NCI-H1694 (cell line): ENCODE data around the gene ACSM6.
A peak's percentile ranks its signal among the peaks of the same experiment; 100 is the strongest.
"Not testable (repeated sequence)": the region's sequence is repeated elsewhere in the genome, so short reads cannot be mapped to it uniquely, and the experiment has no call there.

ENCODE experiments used
- DNase-seq: peaks from one replicate; lab custom pipeline; 2025; lab: John Stamatoyannopoulos, UW

The ACSM6 gene

DNA sequence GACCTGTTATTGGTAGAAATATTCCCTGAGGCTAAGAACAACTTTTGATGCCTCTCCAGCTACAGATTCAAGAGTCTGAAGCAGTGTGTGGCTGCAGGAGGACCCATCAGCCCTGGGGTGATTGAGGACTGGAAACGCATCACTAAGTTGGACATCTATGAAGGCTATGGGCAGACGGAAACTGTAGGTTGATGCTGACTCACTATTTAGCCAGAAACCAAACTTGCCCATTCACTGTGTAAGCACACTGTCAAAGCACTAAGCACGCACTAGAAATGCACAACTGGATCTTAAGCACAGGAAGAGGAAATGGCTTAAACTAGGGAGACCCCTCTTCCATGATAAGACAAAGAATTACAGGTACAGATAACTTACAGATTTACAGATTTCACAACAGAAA lies 20.8 kb downstream of the ACSM6 start:
- DNase-seq = no peak

DNA sequence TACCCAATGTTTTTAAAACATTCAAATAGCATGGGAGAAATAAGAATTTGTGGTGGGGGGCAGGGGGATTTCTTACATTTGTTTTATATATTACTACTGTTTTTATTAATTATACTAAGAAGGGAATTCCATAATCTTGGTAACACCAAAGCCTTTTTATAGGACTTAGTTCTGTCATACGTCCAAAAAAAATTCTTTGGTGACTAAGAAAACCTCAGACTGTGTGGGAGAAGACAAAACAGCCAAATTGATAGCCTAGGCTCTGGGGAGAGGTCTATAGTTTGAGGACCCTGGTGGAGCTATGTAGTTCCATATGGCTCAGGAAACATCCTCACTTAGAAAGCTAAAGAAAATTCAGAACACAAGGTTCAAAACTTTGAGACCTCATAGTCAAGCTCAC lies 23.4 kb downstream of the ACSM6 start:
- DNase-seq = no peak

DNA sequence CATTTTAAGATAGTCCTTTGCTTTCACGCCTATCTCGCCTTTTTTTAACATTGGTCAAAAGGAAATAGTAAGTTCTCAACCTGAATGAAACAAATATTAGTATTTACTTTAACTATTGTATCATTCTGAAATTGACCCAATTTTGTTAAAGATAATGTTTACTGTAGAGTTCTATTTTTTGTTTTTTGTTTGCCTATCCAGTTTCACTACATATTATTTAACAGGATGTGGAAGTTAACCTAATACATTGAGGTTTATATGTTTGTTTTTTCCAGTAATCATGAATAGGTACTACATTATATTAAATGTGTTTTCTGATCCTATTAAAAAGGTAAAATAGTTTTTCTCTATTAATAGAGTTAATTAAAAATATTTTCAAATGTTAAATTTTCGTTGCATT lies 26.5 kb downstream of the ACSM6 start:
- no peak for DNase-seq

DNA sequence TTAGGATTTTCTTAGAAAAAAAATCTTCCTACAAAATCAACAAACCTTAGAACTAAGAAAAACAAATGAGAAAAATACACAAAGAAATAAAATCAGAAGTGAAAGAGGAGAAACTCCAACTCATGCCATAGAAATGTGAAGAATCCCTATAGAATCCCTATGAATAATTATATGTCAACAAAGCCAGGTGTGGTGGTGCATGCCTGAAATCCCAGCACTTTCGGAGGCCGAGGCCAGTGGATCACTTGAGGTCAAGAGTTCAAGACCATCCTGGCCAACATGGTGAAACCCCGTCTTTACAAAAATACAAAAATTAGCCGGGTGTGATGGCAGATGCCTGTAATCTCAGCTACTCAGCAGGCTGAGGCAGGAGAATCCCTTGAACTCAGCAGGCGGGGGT lies 27.1 kb downstream of the ACSM6 start:
- no peak for DNase-seq

- DNase-seq = no peak
Measured at GRCh38 chr10:95225136-95225535, 31.1 kb downstream of the ACSM6 start.

DNA sequence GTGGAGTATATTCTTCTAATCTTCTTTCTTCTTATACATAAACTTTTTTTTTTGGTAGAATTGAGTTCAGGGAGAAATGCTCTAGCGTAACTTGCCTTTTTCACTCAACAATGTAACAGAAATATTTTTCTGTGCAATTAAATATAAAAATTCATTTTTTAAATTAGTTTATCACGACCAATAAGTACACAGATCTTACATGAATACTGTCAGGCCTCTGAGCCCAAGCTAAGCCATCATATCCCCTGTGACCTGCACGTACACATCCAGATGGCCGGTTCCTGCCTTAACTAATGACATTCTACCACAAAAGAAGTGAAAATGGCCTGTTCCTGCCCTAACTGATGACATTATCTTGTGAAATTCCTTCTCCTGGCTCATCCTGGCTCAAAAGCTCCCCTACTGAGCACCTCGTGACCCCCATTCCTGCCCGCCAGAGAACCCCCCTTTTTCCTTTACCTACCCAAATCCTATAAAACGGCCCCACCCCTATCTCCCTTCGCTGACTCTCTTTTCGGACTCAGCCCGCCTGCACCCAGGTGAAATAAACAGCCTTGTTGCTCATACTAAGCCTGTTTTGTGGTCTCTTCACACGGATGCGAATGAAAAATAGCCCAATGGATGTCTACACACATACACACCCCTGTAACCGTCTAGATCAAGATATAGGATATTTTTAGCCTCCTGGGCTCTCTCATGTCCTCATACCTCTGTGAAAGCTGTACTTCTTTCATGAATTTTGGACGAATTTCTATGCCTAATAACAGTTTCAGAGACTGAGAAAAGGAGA lies 35.1 kb downstream of the ACSM6 start:
- DNase-seq = not testable (repeated sequence)

GRCh38 chr10:95229724-95230627 lies 35.9 kb downstream of the ACSM6 start:
- DNase-seq = no peak

- not testable (repeated sequence) for DNase-seq
Measured at GRCh38 chr10:95230677-95231586, 36.9 kb downstream of the ACSM6 start.

- no peak for DNase-seq
Measured at GRCh38 chr10:95233377-95234034, 39.5 kb downstream of the ACSM6 start.

DNA sequence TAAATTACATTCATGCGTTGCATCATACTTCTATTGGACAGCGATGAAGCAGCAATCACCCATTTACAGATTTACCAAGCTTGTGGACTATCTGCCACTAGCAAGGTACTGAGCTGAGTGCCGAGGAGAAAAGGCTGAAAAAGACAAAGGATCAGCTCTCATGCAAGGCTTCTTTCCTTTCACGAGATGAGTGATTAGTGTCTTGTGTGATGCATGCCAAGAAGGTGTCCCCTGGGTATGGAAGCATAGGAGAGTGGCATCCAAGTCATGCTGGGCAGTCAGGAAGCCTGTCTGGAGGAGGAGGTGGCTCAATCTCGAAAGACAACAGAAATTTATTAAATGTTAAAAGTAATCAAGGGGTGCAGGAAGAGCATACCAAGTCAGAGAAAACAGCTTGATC lies 40.9 kb downstream of the ACSM6 start:
- no peak for DNase-seq

DNA sequence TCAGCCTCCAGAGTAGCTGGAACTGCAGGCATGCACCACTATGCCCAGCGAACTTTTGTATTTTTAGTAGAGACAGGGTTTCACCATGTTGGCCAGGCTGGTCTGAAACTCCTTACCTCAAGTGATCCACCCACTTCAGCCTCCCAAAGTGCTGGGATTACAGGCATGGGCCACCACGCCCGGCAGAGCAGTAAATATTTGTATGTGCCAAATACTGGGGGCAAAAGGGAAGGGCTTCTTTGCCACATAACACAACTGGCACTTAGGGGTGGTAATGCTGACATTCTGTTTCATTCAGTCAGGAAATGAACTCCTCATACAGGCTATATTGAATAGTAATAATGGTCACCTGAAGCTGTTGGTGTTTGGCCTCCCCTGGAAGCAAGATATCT lies 41.6 kb downstream of the ACSM6 start:
- DNase-seq = no peak

- DNase-seq = no peak
Measured at GRCh38 chr10:95236068-95236903, 42.2 kb downstream of the ACSM6 start.

GRCh38 chr10:95237376-95238170 lies 43.5 kb downstream of the ACSM6 start:
- DNase-seq = no peak

DNA sequence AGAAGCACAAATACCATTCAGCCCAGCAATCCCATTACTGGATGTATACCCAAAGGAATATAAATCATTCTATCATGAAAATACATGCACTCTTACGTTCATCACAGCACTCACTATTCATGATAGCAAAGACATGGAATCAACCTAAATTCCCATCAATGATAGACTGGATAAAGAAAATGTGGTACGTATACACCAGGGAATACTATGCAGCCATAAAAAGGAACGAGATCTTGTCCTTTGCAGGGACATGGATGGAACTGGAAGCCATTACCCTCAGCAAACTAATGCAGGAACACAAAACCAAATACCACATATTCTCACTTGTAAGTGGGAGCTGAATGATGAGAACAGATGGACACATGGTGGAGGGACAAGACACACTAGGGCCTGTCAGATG lies 46.1 kb downstream of the ACSM6 start:
- DNase-seq = not testable (repeated sequence)

- DNase-seq = no peak
Measured at GRCh38 chr10:95240811-95241210, 46.8 kb downstream of the ACSM6 start.

DNA sequence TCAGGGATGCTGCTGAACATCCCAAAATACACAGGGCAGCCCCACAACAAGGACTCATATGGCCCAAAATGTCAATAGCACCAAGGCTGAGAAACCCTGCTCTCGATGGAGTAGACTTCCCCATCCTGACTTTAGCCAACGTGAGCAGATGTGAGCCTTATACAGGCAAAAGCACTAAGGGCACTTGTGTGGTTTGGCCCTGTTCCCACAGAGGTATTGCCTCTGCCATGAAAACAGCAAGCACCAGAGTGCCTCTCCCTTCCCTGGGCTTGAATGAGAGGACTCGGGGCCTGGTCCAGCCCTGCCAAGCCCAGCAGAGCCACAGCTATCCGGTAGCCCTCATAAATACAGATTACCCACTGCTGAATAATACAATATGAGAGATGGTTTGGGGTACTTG lies 47.5 kb downstream of the ACSM6 start:
- no peak for DNase-seq

- DNase-seq = peak; percentile 8
Measured at GRCh38 chr10:95242581-95243317, 48.7 kb downstream of the ACSM6 start.

DNA sequence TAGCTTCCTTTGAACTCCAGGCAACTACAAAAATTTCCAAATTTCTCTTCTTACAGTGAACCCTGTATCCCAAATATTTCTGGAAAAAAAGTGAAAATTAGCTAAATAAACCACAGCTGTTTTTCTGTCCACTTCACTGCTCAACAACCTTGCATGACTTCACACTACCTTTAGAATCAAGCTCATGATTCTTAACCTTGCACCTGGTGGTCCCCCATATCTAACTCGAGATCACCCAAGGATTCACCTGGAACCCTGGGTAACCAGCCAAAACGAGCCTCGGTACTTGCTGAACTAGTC lies 49.2 kb downstream of the ACSM6 start:
- DNase-seq = no peak

GRCh38 chr10:95244152-95244551 lies 50.1 kb downstream of the ACSM6 start:
- no peak for DNase-seq
